HEK293 (cell line): ENCODE measurements around the gene DPYD.

Experiments used
- CTCF ChIP-seq: fragments of 450-650 bp; formaldehyde crosslinking; IDR thresholded peaks from 2 replicates; pipeline ENCODE4 v1.5.1; 2016; ENCODE audit warnings: missing biosample characterization, missing genetic modification characterization
- HOXA7 ChIP-seq: sonication (generic); formaldehyde crosslinking; IDR thresholded peaks from 2 replicates; pipeline ENCODE4 v1.8.1; 2022; ENCODE audit warnings: missing genetic modification reagents, borderline replicate concordance
- MEIS1 ChIP-seq: sonication (generic); formaldehyde crosslinking; IDR thresholded peaks from 2 replicates; pipeline ENCODE4 v1.8.1; 2022; ENCODE audit warnings: missing genetic modification reagents, mild to moderate bottlenecking, borderline replicate concordance
- ZBTB17 ChIP-seq: fragments of 450-650 bp; formaldehyde crosslinking; IDR thresholded peaks from 2 replicates; pipeline ENCODE4 v1.5.1; 2016; ENCODE audit warnings: missing biosample characterization, missing genetic modification characterization
- ZBTB7A ChIP-seq: fragments of 450-650 bp; formaldehyde crosslinking; IDR thresholded peaks from 2 replicates; pipeline ENCODE4 v1.5.1; 2016; ENCODE audit warnings: low read depth, missing biosample characterization, missing genetic modification characterization
- ZNF214 ChIP-seq: fragments of 450-650 bp; formaldehyde crosslinking; IDR thresholded peaks from 2 replicates; pipeline ENCODE4 v1.5.1; 2017; ENCODE audit warnings: missing biosample characterization, mild to moderate bottlenecking, missing genetic modification characterization, borderline replicate concordance
- ZNF274 ChIP-seq, 2 experiments: fragments of 200-500 bp in 1 of 2; fragments of 450-650 bp in 1 of 2; sonication (Bioruptor generic) in 1 of 2; formaldehyde crosslinking in 1 of 2; IDR thresholded peaks; 2 replicates each; pipeline versions ENCODE4 v1.5.1 to v1.6.1; 2014 to 2016; ENCODE audit warnings: borderline replicate concordance in 1 of 2, inconsistent platforms in 1 of 2, low read length in 1 of 2, missing biosample characterization in 1 of 2, missing genetic modification characterization in 1 of 2

- no peak for TF ChIP-seq ZBTB7A
- TF ChIP-seq ZNF214: no peak
- TF ChIP-seq HOXA7 (CRISPR knock-in tag): no peak
- no peak for TF ChIP-seq CTCF (tag by site-specific recombination)
- no peak for TF ChIP-seq ZNF274 (IDR thresholded peaks at IDR 0.05; ENCODE audit: low read length)
- TF ChIP-seq ZNF274 (tag by site-specific recombination; IDR thresholded peaks at IDR 0.05; ENCODE audit: borderline replicate concordance): no peak
- TF ChIP-seq ZBTB17: no peak
- no peak for TF ChIP-seq MEIS1 (CRISPR knock-in tag)
Measured at GRCh38 chr1:97212671-97213070, 708.2 kb downstream of the DPYD start.
